GM10847 (cell line): Measurements from ENCODE around the gene GTPBP6.

Source experiments
- POLR2A ChIP-seq: IDR thresholded peaks from 2 replicates; pipeline ENCODE4 v1.6.1; 2011; ENCODE audit not compliant: insufficient read length; ENCODE audit errors: extremely low read depth

GTPBP6 gene, protein sequence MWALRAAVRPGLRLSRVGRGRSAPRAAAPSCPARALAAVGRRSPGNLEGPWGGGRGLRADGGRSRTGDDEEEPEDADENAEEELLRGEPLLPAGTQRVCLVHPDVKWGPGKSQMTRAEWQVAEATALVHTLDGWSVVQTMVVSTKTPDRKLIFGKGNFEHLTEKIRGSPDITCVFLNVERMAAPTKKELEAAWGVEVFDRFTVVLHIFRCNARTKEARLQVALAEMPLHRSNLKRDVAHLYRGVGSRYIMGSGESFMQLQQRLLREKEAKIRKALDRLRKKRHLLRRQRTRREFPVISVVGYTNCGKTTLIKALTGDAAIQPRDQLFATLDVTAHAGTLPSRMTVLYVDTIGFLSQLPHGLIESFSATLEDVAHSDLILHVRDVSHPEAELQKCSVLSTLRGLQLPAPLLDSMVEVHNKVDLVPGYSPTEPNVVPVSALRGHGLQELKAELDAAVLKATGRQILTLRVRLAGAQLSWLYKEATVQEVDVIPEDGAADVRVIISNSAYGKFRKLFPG

DNA sequence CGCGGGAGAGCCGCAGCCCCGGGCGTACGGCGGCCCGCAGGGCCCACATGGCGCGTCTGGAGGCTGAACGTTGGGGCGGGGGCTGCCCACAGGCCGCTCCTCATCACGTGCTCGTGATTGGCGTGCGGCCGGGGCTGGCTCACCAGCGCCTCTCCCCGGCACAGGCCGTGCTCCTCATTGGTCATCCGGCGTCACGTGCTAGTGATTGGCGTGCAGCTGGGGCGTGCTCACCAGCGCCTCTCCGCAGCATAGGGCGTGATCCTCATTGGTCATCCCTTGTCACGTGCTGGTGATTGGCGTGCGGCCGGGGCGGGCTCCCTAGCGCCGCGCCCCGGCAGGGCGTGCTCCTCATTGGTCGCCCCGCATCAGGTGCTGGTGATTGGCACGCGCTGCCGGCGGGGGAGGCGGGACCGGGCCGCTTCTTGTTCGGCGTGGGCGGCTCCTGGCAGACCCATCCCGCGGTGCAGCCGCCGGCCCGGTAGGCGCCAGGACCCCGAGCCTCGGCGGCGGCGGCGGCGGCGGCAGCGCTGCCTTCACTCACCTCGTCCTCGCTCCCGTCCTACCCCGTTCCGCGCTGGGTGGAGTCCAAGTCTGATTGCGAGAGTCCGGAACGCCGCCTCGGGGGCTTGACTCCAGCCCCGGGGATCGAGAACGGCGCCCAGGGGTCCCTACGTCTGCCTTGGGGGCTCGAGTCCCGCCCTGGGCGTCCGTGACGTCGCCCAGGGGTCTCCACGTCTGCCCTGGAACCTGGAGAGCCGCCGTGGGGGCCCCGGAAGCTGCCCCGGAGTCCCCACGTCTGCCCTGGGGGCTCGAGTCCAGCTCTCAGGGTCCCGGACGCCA is at the start of gene GTPBP6:
TSS of gene GTPBP6 (minus strand) at position 58 of the 840 bp plus-strand sequence. CDS start at position 49, 9 bp downstream.
- peak; percentile 59 for TF ChIP-seq POLR2A

DNA sequence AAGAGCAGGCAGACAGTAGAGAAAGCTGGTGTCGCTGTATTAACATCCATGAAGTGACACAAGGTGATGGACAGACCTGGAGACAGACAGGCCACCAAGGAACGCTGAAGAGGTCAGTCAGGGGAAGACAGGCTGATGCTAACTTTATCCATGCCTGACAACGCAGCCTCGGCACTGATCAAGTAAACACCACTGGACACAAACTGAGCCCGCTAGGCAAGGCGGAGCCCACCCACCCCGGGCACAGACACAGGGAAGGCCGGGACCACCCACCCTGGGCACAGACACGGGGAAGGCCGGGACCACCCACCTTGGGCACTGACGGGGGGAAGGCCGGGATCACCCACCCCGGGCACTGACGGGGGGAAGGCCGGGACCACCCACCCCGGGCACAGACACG is 49.3 kb upstream of the GTPBP6 start:
- no peak for TF ChIP-seq POLR2A

DNA sequence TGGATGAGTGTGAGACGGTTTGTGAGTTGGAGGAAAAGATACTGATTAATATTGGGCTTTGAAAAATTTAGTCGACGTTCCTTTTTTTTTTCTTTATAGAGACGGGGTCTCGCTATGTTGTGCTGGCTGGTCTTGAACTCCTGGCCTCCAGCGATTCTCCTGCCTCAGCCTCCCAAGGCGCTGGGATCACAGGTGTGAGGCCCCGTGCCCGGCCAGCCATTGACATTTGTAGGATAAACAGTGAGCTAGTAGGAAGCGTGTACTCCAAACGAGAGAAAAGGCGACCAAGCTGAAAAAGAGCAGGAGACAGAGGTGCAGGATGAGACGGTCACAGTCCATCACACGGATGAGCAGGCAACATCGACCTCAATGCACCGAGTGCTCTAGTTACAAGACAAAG is 48.8 kb upstream of the GTPBP6 start:
- TF ChIP-seq POLR2A: no peak

DNA sequence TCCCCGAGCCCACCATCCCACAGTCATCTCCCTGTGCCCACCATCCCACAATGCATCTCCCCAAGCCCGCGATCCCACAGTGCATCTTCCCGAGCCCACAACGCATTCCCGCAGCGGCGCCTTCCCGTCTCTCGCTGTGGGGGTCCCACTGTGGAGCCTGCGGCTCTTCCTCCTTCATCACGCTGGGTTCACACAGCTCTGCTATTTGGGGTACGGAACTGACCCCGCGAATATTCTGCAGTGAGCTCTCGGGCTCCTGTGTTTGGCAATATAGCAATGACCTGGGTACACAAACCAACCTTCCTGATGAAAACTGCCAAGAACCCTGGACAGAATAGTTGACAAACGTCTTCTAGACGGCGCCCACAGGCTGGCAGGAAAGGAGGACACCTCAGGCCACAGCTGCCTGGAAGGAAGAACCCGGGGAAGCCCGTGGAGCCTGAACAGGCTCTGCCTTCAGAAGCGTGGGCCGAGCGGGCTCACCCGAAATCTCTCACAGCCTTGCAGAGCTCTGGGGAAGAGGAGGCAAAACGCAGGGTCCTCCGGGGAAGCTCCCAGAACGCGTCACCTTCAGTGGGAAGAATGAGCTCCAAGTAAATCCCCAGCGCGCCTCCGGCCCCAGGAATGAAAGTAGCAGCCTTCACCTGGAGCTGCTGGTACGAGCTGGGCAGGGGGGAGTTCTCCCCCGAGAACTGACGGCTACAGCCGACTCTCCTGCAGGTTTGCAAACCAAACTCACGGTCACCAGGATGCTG is 45.2 kb upstream of the GTPBP6 start:
- TF ChIP-seq POLR2A: no peak

DNA sequence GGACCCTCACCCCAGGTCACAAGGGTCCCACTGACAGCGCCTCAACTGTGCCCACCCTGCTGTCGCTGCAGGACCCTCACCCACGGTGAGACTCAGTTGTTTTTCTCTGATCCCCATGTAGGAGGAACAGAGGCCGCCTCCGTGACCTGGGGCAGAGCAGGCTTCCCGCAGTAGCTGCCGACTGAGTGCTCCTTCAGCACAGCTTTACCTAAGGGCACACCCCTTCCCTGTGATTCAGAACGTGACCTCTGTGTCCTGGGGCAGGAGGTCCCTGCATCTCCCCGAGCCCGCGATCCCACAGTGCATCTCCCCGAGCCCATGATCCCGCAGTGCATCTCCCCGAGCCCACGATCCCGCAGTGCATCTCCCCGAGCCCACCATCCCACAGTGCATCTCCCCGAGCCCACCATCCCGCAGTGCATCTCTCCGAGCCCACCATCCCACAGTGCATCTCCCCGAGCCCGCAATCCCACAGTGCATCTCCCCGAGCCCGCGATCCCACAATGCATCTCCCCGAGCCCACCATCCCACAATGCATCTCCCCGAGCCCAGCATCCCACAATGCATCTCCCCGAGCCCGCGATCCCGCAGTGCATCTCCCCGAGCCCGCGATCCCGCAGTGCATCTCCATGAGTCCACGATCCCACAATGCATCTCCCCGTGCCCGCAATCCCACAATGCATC is 44.5 kb upstream of the GTPBP6 start:
- no peak for TF ChIP-seq POLR2A

DNA sequence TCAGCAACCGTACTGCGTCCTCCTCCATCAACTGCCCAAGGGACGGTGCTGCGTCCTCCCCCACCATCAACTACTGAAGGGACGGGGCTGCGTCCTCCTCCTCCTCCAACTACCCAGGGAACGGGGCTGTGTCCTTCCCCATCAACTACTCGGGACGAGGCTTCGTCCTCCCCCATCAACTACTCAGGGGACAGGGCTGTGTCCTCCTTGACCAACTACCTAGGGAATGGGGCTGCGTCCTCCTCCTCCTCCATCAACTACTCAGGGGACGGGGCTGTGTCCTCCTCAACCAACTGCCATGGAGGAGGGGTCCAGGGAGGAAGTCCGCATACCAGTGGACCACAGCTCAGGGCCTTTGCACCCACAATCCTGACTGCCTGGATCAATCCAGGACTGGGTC is 43.8 kb upstream of the GTPBP6 start:
- TF ChIP-seq POLR2A: no peak

DNA sequence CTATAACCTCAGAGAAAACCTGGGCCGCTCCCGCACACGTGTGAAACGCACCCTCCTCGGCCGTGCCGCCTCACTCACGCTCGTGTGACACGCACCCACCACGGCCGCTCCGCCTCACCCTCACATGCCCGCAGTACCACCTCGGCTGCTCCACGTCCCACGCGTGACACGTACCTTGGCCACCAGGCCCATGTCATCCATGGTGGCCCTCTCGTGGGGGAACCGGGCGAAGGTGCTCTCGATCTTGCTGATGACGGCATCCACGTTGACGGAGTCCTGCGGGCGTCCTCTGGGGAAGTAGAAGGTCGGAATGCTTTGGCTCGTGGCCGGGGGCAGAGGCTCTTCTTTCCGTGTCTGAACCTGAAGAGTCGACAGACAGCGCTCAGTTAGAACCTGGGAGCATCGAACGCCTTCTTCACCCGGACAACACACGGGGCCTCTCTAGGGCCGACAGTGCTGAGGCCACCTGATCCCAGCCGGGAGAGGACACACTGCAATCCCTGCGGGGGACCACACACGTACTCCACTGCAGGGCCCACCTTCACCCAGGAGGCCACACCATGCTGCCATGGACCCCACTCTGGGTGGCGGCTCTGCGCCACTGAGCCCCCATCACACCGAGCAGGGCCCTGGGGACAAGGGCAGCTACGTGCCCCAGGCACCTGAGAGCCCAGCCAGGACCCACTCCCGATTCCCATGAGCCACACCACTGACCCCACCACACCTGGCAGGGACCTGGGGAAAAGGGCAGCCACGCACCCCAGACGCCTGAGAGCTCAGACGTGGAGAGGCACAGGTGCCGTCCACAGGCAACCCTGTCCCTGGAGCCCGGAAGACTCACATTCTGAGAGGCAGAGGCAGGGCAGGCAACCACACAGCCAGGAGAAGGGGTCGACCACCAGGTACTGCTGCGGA is 42.9 kb upstream of the GTPBP6 start:
- TF ChIP-seq POLR2A: no peak

DNA sequence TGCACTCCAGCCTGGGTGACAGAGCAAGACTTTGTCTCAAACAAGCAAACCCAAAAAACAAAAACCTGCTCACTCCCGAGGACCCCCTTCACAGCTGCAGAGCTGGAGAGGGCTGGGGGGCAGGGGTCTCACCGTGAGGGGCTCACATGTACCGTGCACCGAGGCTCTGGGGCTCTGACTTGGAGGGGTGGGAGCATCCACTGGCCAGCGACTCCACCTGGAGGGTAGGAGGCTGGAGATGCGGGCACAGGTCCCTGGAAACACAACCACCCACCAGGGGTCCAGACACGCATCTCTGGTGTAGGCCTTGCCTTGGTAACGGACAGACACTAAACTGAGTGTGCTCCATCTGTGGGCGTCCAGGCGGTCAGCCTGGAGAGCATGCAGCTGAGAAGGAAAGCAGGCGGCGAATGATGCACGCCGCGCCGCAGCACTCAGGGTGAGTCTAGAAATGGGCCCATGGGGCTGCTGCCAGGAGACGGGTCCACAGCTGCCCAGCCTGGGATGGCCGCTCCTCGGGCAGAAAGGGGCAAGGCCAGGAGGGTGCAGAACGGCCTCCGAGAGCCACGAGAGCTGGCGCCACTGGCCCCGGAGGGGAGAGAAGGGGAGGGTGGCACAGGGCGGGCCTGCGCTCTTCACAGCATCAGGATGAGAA is 42.0 kb upstream of the GTPBP6 start:
- TF ChIP-seq POLR2A: no peak

DNA sequence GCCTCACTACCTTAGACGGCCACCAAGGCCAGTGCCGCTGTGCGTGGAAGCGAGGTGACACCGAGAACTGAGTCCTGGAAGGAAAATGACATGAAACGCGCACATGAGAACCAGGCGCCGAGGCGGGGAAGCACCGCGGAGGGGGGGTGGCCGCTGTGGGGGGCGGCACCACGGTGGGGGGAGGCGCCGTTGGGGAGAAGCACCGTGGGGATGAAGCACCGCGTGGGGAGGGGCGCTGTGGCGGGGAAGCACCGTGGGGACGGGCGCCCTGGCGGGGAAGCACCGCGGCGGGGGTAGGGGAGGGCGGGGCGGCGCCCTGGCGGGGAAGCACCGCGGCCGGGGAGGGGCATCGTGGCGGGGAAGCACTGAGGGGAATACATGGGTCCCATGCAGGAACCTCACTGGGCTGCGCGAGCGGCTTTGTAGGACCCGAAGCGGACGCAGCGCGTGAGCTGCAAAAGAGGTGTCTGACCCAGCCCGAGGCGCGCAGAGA is 40.1 kb upstream of the GTPBP6 start:
- no peak for TF ChIP-seq POLR2A

DNA sequence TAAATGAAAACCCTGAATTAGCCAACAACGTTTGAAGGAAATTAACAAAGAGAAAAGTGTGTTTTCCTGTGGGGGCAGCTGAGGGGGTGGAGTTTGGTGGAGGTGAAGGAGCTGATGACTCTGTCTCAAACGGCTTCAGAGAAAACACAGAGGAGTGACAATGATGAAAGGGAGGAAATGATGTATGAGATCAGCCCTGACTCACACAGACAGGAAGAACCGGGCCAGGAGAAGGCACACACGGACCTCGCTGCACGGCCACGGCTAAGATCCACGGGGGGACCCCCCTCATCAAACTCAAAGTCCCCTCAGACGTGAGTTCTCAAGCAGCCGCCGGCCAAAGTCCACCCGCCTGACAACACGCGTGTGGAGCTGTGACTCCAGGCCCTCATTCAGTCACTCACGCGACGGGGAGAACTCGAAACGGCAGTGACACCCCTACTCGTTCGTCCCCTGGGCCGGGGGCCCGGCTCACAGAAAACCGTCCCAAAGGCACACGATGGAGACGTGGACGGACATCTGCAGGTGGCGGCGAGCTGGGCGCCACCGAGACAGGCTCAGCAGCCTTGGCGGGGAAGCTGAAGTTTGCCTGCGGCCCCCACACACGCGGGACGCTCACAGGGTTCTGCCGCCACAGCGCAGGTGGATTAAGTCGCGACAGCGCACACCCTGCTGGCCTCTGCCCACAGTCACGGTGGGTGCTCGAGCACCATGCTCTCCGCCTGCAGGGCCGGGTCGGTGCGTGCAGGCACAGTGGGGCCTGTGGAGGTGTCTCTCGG is 39.3 kb upstream of the GTPBP6 start:
- no peak for TF ChIP-seq POLR2A

DNA sequence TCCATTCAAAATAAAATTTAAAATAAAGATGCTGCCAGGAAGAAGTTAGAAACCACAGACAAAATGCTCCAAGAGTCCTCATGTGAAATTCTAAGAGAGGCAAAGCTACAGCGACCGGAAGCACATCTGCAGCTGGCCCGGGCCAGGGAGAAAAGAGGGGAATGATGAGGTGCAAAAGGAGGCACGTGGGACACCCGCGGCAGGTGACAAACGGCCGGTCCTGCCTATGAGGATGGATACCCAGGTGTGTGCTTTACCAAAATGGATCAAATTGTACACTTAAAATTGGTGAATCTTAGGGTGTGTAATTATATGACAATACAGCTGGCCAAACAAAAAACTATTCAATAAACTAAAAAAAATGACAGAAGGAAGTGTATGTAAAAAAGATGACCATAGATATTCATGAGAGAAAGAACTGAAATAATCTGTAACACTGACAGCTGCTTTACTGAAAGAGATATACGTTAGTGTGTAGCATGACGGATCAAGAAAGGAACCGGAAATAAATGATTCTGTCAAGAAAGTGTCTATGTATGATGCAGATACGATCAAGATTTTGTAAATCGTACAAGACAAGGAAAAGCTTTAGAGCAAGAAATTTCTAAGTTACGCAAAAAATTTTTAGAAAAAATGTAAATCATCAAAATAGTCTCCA is 38.6 kb upstream of the GTPBP6 start:
- TF ChIP-seq POLR2A: no peak
